ENCODE results near the gene TOP3A.

Gene TOP3A

DNA sequence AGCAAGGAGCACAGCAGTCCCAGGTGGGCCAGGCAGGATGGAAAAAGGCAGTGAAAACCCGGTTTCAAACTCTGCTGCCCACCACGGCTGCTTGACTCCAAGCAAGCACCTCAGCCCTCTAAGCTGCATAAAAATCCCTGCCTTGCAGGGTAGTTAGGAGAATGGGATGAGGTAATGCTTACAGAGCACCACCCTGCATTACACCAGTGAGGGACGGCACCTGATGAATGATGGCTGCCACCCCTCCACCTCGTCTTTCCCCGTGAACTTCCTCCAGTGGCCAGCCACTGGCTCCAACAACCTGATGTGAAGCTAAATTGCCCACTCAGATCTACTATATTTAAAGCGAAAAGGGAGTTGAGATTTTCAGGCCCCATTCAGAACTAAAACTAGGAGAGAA, 33.0 kb downstream of the TOP3A start:
- no peak for DNase-seq
- H3K9me3 ChIP-seq (ENCODE audit: control insufficient read depth, low read length) = no peaks in the 10 kb centered on the region
- no peaks in the 10 kb centered on the region for H3K27me3 ChIP-seq (replicated peaks; ENCODE audit: control insufficient read depth, insufficient read depth, low read length, poor library complexity, severe bottlenecking)
- H3K4me1 ChIP-seq (ENCODE audit: control insufficient read depth, insufficient read depth, low read length, poor library complexity, severe bottlenecking) = no peaks in the 10 kb centered on the region
- no peak overlapping the region for H3K4me3 ChIP-seq (ENCODE audit: insufficient read depth, low read depth, low read length, poor library complexity, severe bottlenecking)
- H3K36me3 ChIP-seq (ENCODE audit: control insufficient read depth, insufficient read depth, low read length) = peaks cover 72% of the 10 kb centered on the region
- H3K27ac ChIP-seq (ENCODE audit: insufficient read depth, low read length, poor library complexity, severe bottlenecking) = no peak overlapping the region

DNA sequence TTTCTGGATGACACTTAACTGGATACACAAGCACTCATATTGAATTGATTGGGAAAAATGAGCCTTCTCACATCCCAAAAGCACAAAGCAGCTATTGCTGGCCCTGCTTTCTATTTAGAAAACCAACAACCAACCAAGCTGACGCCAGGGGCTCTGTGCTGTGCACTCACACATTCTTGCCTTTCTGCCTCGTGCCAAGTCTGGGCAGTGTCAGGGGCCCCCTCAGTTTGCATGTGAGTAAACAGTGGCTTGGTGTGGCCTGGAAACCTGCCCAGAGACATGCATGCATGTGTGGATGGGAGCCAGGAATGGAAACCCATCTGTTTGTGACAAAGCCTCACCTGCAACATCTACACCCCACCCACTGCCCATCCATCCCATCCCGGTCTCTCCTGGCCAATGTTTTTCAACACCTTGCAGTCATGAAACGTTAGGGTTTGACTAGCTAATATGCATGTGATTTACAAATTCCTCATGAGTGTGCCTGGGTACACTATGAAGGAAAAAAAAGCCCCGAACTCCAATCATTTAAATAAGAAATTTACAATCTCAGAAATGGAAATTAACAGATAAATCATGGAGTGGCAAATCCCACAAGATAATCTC, 33.9 kb downstream of the TOP3A start:
- H3K4me1 ChIP-seq (ENCODE audit: control insufficient read depth, insufficient read depth, low read length, poor library complexity, severe bottlenecking) = no peaks in the 10 kb centered on the region
- no peak overlapping the region for H3K4me3 ChIP-seq (ENCODE audit: insufficient read depth, low read depth, low read length, poor library complexity, severe bottlenecking)
- H3K9me3 ChIP-seq (ENCODE audit: control insufficient read depth, low read length) = no peaks in the 10 kb centered on the region
- no peak overlapping the region for H3K27ac ChIP-seq (ENCODE audit: insufficient read depth, low read length, poor library complexity, severe bottlenecking)
- peaks cover 78% of the 10 kb centered on the region for H3K36me3 ChIP-seq (ENCODE audit: control insufficient read depth, insufficient read depth, low read length)
- no peaks in the 10 kb centered on the region for H3K27me3 ChIP-seq (replicated peaks; ENCODE audit: control insufficient read depth, insufficient read depth, low read length, poor library complexity, severe bottlenecking)
- no peak for DNase-seq

DNA sequence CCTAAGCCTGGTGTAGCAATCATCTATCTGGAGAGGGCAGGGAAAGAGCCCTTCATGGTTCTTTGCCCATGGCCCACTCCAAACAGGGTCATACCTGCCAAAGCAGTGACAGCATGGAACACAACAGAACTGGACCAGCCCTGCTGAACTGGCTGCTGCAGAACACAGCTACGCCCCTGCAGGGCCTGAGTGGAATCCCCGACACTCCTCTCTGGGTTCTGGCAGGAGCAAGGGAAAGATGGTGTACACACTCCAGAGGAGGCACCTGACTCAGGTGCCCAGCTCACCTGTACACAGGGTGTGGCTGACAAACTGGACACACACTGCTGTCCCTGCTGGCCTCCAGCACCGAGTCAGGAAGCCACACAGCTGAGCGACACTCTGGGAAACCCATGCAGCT, 34.5 kb downstream of the TOP3A start:
- H3K27ac ChIP-seq (ENCODE audit: insufficient read depth, low read length, poor library complexity, severe bottlenecking) = no peak overlapping the region
- H3K4me1 ChIP-seq (ENCODE audit: control insufficient read depth, insufficient read depth, low read length, poor library complexity, severe bottlenecking) = no peaks in the 10 kb centered on the region
- no peaks in the 10 kb centered on the region for H3K27me3 ChIP-seq (replicated peaks; ENCODE audit: control insufficient read depth, insufficient read depth, low read length, poor library complexity, severe bottlenecking)
- DNase-seq = no peak
- H3K9me3 ChIP-seq (ENCODE audit: control insufficient read depth, low read length) = no peaks in the 10 kb centered on the region
- H3K4me3 ChIP-seq (ENCODE audit: insufficient read depth, low read depth, low read length, poor library complexity, severe bottlenecking) = no peak overlapping the region
- H3K36me3 ChIP-seq (ENCODE audit: control insufficient read depth, insufficient read depth, low read length) = peaks cover 73% of the 10 kb centered on the region

DNA sequence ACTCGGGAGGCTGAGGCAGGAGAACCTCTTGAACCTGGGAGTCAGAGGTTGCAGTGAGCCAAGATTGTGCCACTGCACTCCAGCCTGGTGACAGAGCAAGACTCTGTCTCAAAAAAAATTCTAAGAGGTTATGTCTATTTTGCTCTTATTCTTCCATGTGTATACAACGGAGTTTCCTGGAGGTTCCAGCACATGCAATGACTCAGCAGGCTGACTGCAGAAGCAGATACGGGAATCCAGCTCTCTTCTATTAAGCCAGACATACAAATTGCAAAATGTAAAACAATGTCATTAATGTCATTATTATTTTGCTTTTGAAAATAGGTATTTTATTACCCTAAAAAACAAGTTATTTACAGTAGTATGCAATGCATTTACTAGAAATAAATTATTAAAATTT, 35.9 kb downstream of the TOP3A start:
- H3K36me3 ChIP-seq (ENCODE audit: control insufficient read depth, insufficient read depth, low read length) = peaks cover 67% of the 10 kb centered on the region
- no peak for DNase-seq

DNA sequence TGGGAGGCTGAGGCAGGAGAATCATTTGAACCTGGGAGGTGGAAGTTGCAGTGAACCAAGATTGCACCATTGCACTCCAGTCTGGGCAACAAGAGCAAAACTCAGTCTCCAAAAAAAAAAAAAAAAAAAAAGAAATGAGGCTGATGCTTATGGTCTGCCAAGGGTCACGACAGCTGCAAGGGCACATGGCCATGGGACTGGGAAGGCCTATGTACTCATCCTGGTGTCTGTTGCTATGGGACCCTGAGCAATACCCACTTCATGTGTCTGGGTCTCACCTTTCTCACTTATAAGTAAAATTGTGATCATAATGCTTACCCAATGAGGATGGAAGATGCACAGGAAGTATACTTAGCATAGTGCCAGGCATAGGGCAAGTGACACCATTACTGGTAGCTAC, 37.7 kb downstream of the TOP3A start:
- H3K36me3 ChIP-seq (ENCODE audit: control insufficient read depth, insufficient read depth, low read length) = peaks cover 57% of the 10 kb centered on the region
- no peaks in the 10 kb centered on the region for H3K9me3 ChIP-seq (ENCODE audit: control insufficient read depth, low read length)
- no peaks in the 10 kb centered on the region for H3K4me1 ChIP-seq (ENCODE audit: control insufficient read depth, insufficient read depth, low read length, poor library complexity, severe bottlenecking)
- H3K27ac ChIP-seq (ENCODE audit: insufficient read depth, low read length, poor library complexity, severe bottlenecking) = no peak overlapping the region
- H3K4me3 ChIP-seq (ENCODE audit: insufficient read depth, low read depth, low read length, poor library complexity, severe bottlenecking) = no peak overlapping the region
- no peaks in the 10 kb centered on the region for H3K27me3 ChIP-seq (replicated peaks; ENCODE audit: control insufficient read depth, insufficient read depth, low read length, poor library complexity, severe bottlenecking)
- no peak for DNase-seq

More for the DNA sequence above, 35.9 kb downstream of the TOP3A start:
- Histone ChIP-seq H3K4me1 (ENCODE audit: control insufficient read depth, insufficient read depth, low read length, poor library complexity, severe bottlenecking) (no peaks in the 10 kb centered on the region), H3K4me3 (ENCODE audit: insufficient read depth, low read depth, low read length, poor library complexity, severe bottlenecking) (no peak overlapping the region), H3K9me3 (ENCODE audit: control insufficient read depth, low read length) (no peaks in the 10 kb centered on the region), H3K27ac (ENCODE audit: insufficient read depth, low read length, poor library complexity, severe bottlenecking) (no peak overlapping the region), H3K27me3 (replicated peaks; ENCODE audit: control insufficient read depth, insufficient read depth, low read length, poor library complexity, severe bottlenecking) (no peaks in the 10 kb centered on the region)

DNA sequence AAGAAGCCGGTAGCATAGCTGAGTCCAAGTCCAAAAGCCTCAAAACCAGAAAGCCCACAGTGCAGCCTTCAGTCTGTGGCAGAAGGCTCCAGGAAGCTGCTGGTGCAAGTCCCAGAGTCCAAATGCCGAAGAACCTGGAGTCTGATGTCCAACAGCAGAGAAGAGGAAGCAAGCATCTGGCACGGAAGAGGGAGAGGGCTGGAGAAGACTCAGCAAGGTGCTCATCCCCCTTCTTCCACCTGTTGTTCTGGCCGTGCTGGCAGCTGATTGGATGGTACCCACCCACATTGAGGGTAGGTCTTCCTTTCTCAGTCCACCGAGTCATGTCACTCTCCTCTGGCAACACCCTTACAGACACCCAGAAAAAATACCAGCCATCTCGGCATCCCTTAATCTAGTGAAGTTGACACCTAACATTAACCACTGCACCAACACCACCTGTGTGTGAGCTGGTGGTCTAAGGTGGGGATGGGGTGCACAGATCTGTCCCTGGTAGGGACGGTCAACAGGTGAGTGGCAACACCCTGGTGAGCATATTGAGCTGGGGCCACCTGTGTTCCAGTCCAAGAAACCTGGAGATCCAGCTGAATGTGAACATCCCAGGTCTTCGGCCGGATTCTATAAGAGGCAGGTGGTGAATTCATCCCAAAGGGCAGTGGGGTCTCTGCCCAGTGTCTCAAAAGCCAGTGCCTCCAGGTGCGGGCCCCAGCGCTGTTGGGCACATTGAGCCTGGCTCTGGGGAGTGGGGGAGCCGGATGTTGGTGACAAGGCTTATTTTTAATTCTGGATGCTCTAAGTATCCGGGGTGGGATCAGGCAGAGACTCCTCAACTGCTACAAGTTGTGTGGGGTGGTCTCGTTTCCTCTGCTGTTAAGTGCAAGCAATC, 44.5 kb downstream of the TOP3A start:
- no peak overlapping the region for H3K4me3 ChIP-seq (ENCODE audit: insufficient read depth, low read depth, low read length, poor library complexity, severe bottlenecking)
- no peak overlapping the region for H3K27ac ChIP-seq (ENCODE audit: insufficient read depth, low read length, poor library complexity, severe bottlenecking)
- no peak for DNase-seq
- H3K9me3 ChIP-seq (ENCODE audit: control insufficient read depth, low read length) = no peaks in the 10 kb centered on the region
- peaks cover 8% of the 10 kb centered on the region for H3K36me3 ChIP-seq (ENCODE audit: control insufficient read depth, insufficient read depth, low read length)
- H3K27me3 ChIP-seq (replicated peaks; ENCODE audit: control insufficient read depth, insufficient read depth, low read length, poor library complexity, severe bottlenecking) = no peaks in the 10 kb centered on the region
- no peaks in the 10 kb centered on the region for H3K4me1 ChIP-seq (ENCODE audit: control insufficient read depth, insufficient read depth, low read length, poor library complexity, severe bottlenecking)

DNA sequence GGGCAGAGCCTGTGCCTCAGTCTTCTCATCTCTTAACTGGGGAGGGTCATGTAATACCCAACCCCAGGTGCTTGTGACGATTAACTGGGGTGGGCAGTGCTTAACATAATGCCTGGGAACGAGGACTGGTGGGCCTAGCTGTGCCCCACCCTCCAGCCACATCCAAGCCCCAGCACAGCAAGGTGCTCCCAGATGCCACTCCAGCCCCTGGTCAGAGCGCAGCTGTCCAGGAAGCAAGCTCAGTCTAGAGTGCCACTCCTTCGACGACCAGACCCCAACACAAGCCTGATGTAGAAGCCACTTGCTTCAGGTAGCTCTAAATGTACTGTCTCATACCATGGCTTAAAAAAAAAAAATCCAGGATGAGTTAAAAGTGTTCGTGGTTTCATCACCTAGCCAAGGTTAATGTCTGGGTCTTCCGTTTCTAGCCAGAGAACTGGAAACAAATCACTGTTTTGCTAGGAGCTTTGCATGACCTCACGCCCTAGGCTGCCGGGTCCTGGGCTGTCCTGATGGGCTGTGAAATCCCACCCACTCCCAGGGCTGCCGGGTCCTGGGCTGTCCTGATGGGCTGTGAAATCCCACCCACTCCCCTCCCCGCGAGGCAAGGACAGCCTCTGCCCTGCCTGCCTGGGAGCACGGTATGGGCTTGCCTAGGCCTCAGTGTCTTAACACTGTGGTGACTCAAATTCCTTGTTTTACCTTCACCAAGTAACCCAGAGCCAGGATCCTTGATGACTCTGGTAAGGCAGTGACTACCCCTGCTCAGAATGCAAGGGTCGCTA, 46.7 kb downstream of the TOP3A start:
- Histone ChIP-seq H3K27me3 (replicated peaks; ENCODE audit: control insufficient read depth, insufficient read depth, low read length, poor library complexity, severe bottlenecking) (no peaks in the 10 kb centered on the region), H3K9me3 (ENCODE audit: control insufficient read depth, low read length) (no peaks in the 10 kb centered on the region), H3K4me1 (ENCODE audit: control insufficient read depth, insufficient read depth, low read length, poor library complexity, severe bottlenecking) (no peaks in the 10 kb centered on the region), H3K4me3 (ENCODE audit: insufficient read depth, low read depth, low read length, poor library complexity, severe bottlenecking) (no peak overlapping the region), H3K36me3 (ENCODE audit: control insufficient read depth, insufficient read depth, low read length) (peaks cover 17% of the 10 kb centered on the region), H3K27ac (ENCODE audit: insufficient read depth, low read length, poor library complexity, severe bottlenecking) (no peak overlapping the region)
- no peak for DNase-seq

DNA sequence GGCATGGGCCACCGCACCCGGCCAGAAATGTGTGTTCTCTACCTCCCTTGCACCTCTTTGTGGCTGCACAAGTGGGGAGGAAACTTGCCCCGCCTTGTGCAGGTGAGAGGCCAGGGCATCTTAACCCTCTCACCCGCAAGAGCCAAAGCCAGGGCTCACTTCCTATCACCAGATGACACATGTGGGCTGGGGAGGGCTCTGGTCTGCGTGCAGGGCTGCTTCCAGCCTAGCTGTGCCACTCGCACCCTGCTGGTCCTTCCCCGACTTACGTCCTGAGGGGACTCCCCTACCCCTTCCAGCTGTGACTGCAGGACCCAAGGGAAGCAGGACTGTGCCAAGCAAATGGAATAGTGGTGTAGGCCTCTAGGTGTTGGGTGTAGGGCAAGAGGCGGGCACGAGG, 47.4 kb downstream of the TOP3A start:
- Histone ChIP-seq H3K27ac (ENCODE audit: insufficient read depth, low read length, poor library complexity, severe bottlenecking) (no peak overlapping the region), H3K9me3 (ENCODE audit: control insufficient read depth, low read length) (no peaks in the 10 kb centered on the region), H3K4me1 (ENCODE audit: control insufficient read depth, insufficient read depth, low read length, poor library complexity, severe bottlenecking) (no peaks in the 10 kb centered on the region), H3K36me3 (ENCODE audit: control insufficient read depth, insufficient read depth, low read length) (peaks cover 19% of the 10 kb centered on the region), H3K27me3 (replicated peaks; ENCODE audit: control insufficient read depth, insufficient read depth, low read length, poor library complexity, severe bottlenecking) (no peaks in the 10 kb centered on the region), H3K4me3 (ENCODE audit: insufficient read depth, low read depth, low read length, poor library complexity, severe bottlenecking) (no peak overlapping the region)
- no peak for DNase-seq

DNA sequence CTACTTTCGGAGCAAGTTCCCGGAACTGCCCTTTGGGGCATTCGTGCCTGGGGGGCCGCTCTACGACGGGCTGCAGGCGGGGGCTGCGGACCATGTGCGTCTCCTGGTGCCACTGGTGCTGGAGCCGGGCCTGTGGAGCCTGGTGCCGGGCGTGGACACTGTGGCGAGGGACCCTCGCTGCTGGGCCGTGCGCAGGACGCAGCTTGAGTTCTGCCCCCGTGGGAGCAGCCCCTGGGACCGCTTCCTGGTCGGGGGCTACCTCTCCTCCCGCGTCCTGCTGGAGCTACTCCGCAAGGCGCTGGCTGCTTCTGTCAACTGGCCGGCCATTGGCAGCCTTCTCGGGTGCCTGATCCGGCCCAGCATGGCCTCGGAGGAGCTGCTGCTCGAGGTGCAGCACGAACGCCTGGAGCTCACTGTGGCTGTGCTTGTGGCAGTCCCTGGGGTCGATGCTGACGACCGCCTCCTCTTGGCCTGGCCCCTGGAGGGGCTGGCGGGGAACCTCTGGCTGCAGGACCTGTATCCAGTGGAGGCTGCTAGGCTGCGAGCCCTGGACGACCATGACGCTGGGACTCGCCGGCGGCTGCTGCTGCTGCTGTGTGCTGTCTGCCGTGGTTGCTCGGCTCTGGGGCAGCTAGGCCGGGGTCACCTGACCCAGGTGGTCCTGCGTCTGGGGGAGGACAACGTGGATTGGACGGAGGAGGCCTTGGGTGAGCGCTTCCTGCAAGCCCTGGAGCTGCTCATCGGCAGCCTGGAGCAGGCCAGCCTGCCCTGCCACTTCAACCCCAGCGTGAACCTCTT, 50.7 kb downstream of the TOP3A start:
- DNase-seq = no peak
- Histone ChIP-seq H3K4me3 (ENCODE audit: insufficient read depth, low read depth, low read length, poor library complexity, severe bottlenecking) (no peak overlapping the region), H3K27me3 (replicated peaks; ENCODE audit: control insufficient read depth, insufficient read depth, low read length, poor library complexity, severe bottlenecking) (no peaks in the 10 kb centered on the region), H3K9me3 (ENCODE audit: control insufficient read depth, low read length) (no peaks in the 10 kb centered on the region), H3K27ac (ENCODE audit: insufficient read depth, low read length, poor library complexity, severe bottlenecking) (no peak overlapping the region), H3K36me3 (ENCODE audit: control insufficient read depth, insufficient read depth, low read length) (peaks cover 19% of the 10 kb centered on the region), H3K4me1 (ENCODE audit: control insufficient read depth, insufficient read depth, low read length, poor library complexity, severe bottlenecking) (peaks cover 17% of the 10 kb centered on the region)

Measured in effector memory CD4-positive, alpha-beta T cell (primary cell).